OCI-LY1 (cell line): ENCODE measurements around the gene HMCN2.

Experiments used
- CTCF ChIP-seq: fragments of 200-600 bp; sonication (generic), shearing (Covaris generic); IDR thresholded peaks from 2 replicates; pipeline ENCODE4 v1.5.1; 2017; ENCODE audit warnings: mild to moderate bottlenecking, antibody characterized with exemption, low read length, moderate library complexity, mixed read lengths
- EZH2 ChIP-seq: fragments of 200-600 bp; sonication (generic), shearing (Covaris generic); IDR thresholded peaks from 2 replicates; pipeline ENCODE4 v1.8.0; 2017; ENCODE audit warnings: borderline replicate concordance, mixed run types, mild to moderate bottlenecking, antibody characterized with exemption, low read length, moderate library complexity, mixed read lengths

- TF ChIP-seq EZH2 (no peak), CTCF (no peak)
Observed at GRCh38 chr9:130383979-130384676, 118.6 kb downstream of the HMCN2 start.
